ENCODE results near the gene FRS2.

- TF ChIP-seq PHB (CRISPR knock-in tag; IDR thresholded peaks at IDR 0.05) (no peak), ZNF165 (CRISPR knock-in tag; IDR thresholded peaks at IDR 0.05; ENCODE audit: borderline replicate concordance) (no peak), ZKSCAN8 (CRISPR knock-in tag; IDR thresholded peaks at IDR 0.05) (no peak), FOXM1 (IDR thresholded peaks at IDR 0.05; ENCODE audit: low read depth) (no peak), FOXM1 (CRISPR knock-in tag; IDR thresholded peaks at IDR 0.05; ENCODE audit: low read depth) (no peak), HBP1 (CRISPR knock-in tag; IDR thresholded peaks at IDR 0.05) (no peak), USF1 (CRISPR knock-in tag; IDR thresholded peaks at IDR 0.05) (no peak), EGR1 (conservative IDR thresholded peaks at IDR 0.05) (no peak), FOS (IDR thresholded peaks at IDR 0.05; ENCODE audit: extremely low read depth, insufficient read length) (no peak), E2F5 (CRISPR knock-in tag; IDR thresholded peaks at IDR 0.05) (no peak), CEBPB (tag; IDR thresholded peaks at IDR 0.05) (no peak), HDAC6 (IDR thresholded peaks at IDR 0.05; ENCODE audit: low read depth, low read length) (no peak), POLR2B (IDR thresholded peaks at IDR 0.05; ENCODE audit: low read depth, partially characterized antibody) (no peak), CHD1 (IDR thresholded peaks at IDR 0.05; ENCODE audit: low read length) (no peak)
- TF ChIP-seq, protein P1, sequence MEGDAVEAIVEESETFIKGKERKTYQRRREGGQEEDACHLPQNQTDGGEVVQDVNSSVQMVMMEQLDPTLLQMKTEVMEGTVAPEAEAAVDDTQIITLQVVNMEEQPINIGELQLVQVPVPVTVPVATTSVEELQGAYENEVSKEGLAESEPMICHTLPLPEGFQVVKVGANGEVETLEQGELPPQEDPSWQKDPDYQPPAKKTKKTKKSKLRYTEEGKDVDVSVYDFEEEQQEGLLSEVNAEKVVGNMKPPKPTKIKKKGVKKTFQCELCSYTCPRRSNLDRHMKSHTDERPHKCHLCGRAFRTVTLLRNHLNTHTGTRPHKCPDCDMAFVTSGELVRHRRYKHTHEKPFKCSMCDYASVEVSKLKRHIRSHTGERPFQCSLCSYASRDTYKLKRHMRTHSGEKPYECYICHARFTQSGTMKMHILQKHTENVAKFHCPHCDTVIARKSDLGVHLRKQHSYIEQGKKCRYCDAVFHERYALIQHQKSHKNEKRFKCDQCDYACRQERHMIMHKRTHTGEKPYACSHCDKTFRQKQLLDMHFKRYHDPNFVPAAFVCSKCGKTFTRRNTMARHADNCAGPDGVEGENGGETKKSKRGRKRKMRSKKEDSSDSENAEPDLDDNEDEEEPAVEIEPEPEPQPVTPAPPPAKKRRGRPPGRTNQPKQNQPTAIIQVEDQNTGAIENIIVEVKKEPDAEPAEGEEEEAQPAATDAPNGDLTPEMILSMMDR (IDR thresholded peaks at IDR 0.05 in 2 of 3, conservative IDR thresholded peaks at IDR 0.05 in 1 of 3; ENCODE audit: insufficient read depth in 2 of 3, low read depth in 1 of 3, low read length in 3 of 3): no peak
Measured at GRCh38 chr12:69483700-69484099, 13.5 kb downstream of the FRS2 start.

Measured in K562 (cell line).